Smooth muscle cell (in vitro differentiated cells): ENCODE measurements around the gene GPR6. TPM values are rescaled to one million over a fixed set of nuclear protein-coding genes. Genes with fewer than 3 reads are reported as not detected.

Source experiments
- DNase-seq: peaks from one replicate; lab custom pipeline; 2025; ENCODE audit not compliant: unreplicated experiment; lab: John Stamatoyannopoulos, UW
- H2AFZ ChIP-seq: fragments of 200-600 bp; sonication (generic); 2 replicates; pipeline ENCODE4 v1.6.0; 2016; ENCODE audit warnings: antibody characterized with exemption, low read depth, mild to moderate bottlenecking
- H3F3A ChIP-seq: fragments of 200-600 bp; sonication (generic); 2 replicates; pipeline ENCODE4 v1.6.0; 2017; ENCODE audit warnings: antibody characterized with exemption, low read depth
- H3K27ac ChIP-seq: fragments of 200-600 bp; sonication (generic); 2 replicates; pipeline ENCODE4 v1.5.1; 2016; ENCODE audit warnings: low read depth, mild to moderate bottlenecking
- H3K27me3 ChIP-seq: fragments of 200-600 bp; sonication (generic); 2 replicates; pipeline ENCODE4 v1.6.1; 2016; ENCODE audit warnings: low read depth, mild to moderate bottlenecking
- H3K36me3 ChIP-seq: fragments of 200-600 bp; sonication (generic); 2 replicates; pipeline ENCODE4 v1.5.1; 2016; ENCODE audit warnings: low read depth
- H3K4me1 ChIP-seq: fragments of 200-600 bp; sonication (generic); 2 replicates; pipeline ENCODE4 v1.5.1; 2016; ENCODE audit warnings: low read depth
- H3K4me2 ChIP-seq: fragments of 200-600 bp; sonication (generic); 2 replicates; pipeline ENCODE4 v1.6.0; 2016; ENCODE audit warnings: mild to moderate bottlenecking
- H3K4me3 ChIP-seq: fragments of 200-600 bp; sonication (generic); 2 replicates; pipeline ENCODE4 v1.5.1; 2016; ENCODE audit warnings: mild to moderate bottlenecking
- H3K79me2 ChIP-seq: fragments of 200-600 bp; sonication (generic); 2 replicates; pipeline ENCODE4 v1.6.0; 2016; ENCODE audit warnings: low read depth, mild to moderate bottlenecking
- H3K9ac ChIP-seq: fragments of 200-600 bp; sonication (generic); 2 replicates; pipeline ENCODE4 v1.6.0; 2016; ENCODE audit warnings: low read depth
- H3K9me3 ChIP-seq: fragments of 200-600 bp; sonication (generic); replicated peaks from 2 replicates; pipeline ENCODE4 v1.5.1; 2016; ENCODE audit warnings: low read depth
- H4K20me1 ChIP-seq: fragments of 200-600 bp; sonication (generic); 2 replicates; pipeline ENCODE4 v1.6.0; 2016; ENCODE audit warnings: low read depth
- WGBS: methylation state at CpG from one replicate; pipeline ENCODE4 v1.1.7; 2016; ENCODE audit warnings: low lambda C conversion rate; 5-methylcytosine and 5-hydroxymethylcytosine counted together
- polyA plus RNA-seq: library from polyadenylated mRNA; unstranded; fragments of >200 nt; fragmentation: Nextera tagmentation; extraction: Ambion mirVana; gene quantifications from 2 replicates; pipeline ENCODE4 v1.2.1, GENCODE V29; 2016
- total RNA-seq: library from RNA; depleted of rRNA; stranded (reverse); fragments of >200 nt; gene quantifications from 2 replicates; pipeline ENCODE4 v1.2.3, GENCODE V29; 2014
- TF ChIP-seq, protein P1 (sequence below): fragments of 200-600 bp; sonication (generic); IDR thresholded peaks from 2 replicates; pipeline ENCODE4 v1.5.1; 2017; ENCODE audit warnings: borderline replicate concordance, mild to moderate bottlenecking, antibody characterized with exemption; ENCODE audit not compliant: insufficient read depth, poor library complexity, severe bottlenecking

Gene GPR6
- total and polyA plus RNA-seq, 2 experiments from 2014 or later = not detected

DNA sequence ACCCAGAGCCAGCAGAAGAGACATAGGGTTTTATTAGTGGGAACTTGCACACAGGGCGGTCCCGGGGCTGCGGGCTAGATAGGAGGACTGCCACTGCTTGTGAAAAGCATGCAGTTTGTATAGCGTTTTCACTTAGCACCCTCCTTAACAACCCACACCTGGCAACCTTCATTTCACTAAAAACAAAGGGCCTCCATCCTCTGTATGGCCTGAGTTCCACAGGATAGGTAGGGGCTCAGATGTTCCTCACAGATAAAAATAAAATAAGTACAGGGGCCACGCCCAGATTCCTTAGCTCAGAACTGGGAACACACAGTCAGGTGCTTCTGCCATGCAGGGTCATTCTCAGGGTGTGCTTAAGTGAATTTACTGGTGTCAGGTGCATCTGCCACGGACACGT lies 39.8 kb downstream of the GPR6 start:
- Histone ChIP-seq H4K20me1 (no peaks in the 10 kb centered on the region), H2AFZ (no peak overlapping the region), H3K27ac (no peak overlapping the region), H3K4me1 (no peaks in the 10 kb centered on the region), H3K9ac (no peak overlapping the region), H3F3A (no peaks in the 10 kb centered on the region), H3K79me2 (no peaks in the 10 kb centered on the region), H3K9me3 (no peaks in the 10 kb centered on the region), H3K4me3 (no peak overlapping the region), H3K27me3 (peaks cover 19% of the 10 kb centered on the region), H3K4me2 (no peak overlapping the region), H3K36me3 (no peaks in the 10 kb centered on the region)
- TF ChIP-seq, protein P1, sequence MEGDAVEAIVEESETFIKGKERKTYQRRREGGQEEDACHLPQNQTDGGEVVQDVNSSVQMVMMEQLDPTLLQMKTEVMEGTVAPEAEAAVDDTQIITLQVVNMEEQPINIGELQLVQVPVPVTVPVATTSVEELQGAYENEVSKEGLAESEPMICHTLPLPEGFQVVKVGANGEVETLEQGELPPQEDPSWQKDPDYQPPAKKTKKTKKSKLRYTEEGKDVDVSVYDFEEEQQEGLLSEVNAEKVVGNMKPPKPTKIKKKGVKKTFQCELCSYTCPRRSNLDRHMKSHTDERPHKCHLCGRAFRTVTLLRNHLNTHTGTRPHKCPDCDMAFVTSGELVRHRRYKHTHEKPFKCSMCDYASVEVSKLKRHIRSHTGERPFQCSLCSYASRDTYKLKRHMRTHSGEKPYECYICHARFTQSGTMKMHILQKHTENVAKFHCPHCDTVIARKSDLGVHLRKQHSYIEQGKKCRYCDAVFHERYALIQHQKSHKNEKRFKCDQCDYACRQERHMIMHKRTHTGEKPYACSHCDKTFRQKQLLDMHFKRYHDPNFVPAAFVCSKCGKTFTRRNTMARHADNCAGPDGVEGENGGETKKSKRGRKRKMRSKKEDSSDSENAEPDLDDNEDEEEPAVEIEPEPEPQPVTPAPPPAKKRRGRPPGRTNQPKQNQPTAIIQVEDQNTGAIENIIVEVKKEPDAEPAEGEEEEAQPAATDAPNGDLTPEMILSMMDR = no peak
- WGBS = 84% methylated on average over 7 of the region's 7 CpGs
- DNase-seq = no peak

GRCh38 chr6:110018486-110018885 lies 40.4 kb downstream of the GPR6 start:
- WGBS = 87% methylated on average over 5 of the region's 5 CpGs

DNA sequence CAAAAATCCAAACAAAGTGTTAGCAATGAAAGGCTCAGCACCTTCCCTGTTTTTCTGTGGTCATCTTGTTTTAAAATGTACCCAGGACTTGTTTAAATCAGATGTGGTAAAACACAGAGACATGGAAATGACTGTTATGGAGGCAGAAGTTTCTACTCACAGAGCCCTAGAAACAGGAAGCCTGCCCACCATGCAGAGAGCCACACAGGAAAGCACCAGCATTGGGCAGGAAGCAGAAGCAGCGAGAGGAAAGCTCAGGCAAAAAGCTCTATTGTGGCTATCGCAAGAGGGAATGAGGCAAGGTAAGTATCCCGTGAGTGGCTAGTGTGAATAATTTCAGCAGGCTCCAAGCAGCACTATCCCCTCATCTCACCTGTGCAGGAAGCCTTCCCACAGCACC lies 42.8 kb downstream of the GPR6 start:
- H3K9ac ChIP-seq = no peak overlapping the region
- H3K4me1 ChIP-seq = no peaks in the 10 kb centered on the region
- no peak overlapping the region for H3K4me2 ChIP-seq
- no peak overlapping the region for H3K4me3 ChIP-seq
- 86% methylated on average over 3 of the region's 3 CpGs for WGBS
- H3K79me2 ChIP-seq = no peaks in the 10 kb centered on the region
- no peaks in the 10 kb centered on the region for H3K36me3 ChIP-seq
- TF ChIP-seq, protein P1 = no peak
- DNase-seq = no peak
- H3K27me3 ChIP-seq = peaks cover 19% of the 10 kb centered on the region
- H3K27ac ChIP-seq = no peak overlapping the region
- H3K9me3 ChIP-seq = no peaks in the 10 kb centered on the region
- no peaks in the 10 kb centered on the region for H3F3A ChIP-seq
- H2AFZ ChIP-seq = no peak overlapping the region
- no peaks in the 10 kb centered on the region for H4K20me1 ChIP-seq

More at GRCh38 chr6:110018486-110018885, 40.4 kb downstream of the GPR6 start:
- no peak overlapping the region for H3K4me2 ChIP-seq
- no peaks in the 10 kb centered on the region for H3K79me2 ChIP-seq
- H3K36me3 ChIP-seq = no peaks in the 10 kb centered on the region
- no peak for DNase-seq
- H3K4me3 ChIP-seq = no peak overlapping the region
- H3K9ac ChIP-seq = no peak overlapping the region
- no peaks in the 10 kb centered on the region for H4K20me1 ChIP-seq
- TF ChIP-seq, protein P1 = no peak
- H3K27ac ChIP-seq = no peak overlapping the region
- peaks cover 19% of the 10 kb centered on the region for H3K27me3 ChIP-seq
- H3F3A ChIP-seq = no peaks in the 10 kb centered on the region
- no peaks in the 10 kb centered on the region for H3K9me3 ChIP-seq
- no peak overlapping the region for H2AFZ ChIP-seq
- H3K4me1 ChIP-seq = no peaks in the 10 kb centered on the region

DNA sequence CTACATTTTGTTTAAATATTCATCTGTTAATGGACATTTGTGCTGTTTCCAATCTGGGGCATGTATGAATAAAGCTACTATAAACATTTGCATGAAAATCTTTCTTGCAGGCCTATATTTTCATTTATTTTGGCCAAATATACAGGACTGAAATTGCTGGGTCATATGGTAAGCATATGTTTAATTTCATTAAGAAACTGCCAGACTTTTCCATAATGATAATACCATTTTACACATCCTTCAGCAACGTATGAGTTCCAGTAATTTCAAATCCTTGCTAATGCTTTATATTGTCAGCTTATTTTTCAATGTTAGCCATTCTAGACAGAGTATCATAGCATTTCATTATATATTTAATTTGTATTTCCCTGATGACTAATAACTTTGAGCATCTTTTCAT lies 51.0 kb downstream of the GPR6 start:
- Histone ChIP-seq H3K27ac (no peak overlapping the region), H3K36me3 (no peaks in the 10 kb centered on the region), H3K9ac (no peak overlapping the region), H3K9me3 (no peaks in the 10 kb centered on the region), H3K4me2 (no peak overlapping the region), H3K4me1 (no peaks in the 10 kb centered on the region), H4K20me1 (no peaks in the 10 kb centered on the region), H3K4me3 (no peak overlapping the region), H3F3A (no peaks in the 10 kb centered on the region), H2AFZ (no peak overlapping the region), H3K79me2 (no peaks in the 10 kb centered on the region), H3K27me3 (no peaks in the 10 kb centered on the region)
- TF ChIP-seq, protein P1 = no peak
- WGBS = 83% methylated on average over 1 of the region's 1 CpG
- no peak for DNase-seq
